SHP77 treated with DMSO at 0.1 percent for 48 hours (cell line): ENCODE measurements around the gene TFR2.

Experiments used
- DNase-seq: peaks from one replicate; lab custom pipeline; 2025; lab: John Stamatoyannopoulos, UW

TFR2 gene

GRCh38 chr7:100572949-100573675, 68.2 kb downstream of the TFR2 start:
- no peak for DNase-seq

- no peak for DNase-seq
Observed at GRCh38 chr7:100572281-100572948, 68.9 kb downstream of the TFR2 start.

- no peak for DNase-seq
Observed at GRCh38 chr7:100571829-100572116, 69.6 kb downstream of the TFR2 start.

- no peak for DNase-seq
Observed at GRCh38 chr7:100570954-100571828, 70.2 kb downstream of the TFR2 start.
